DND-41 (cell line): Measurements from ENCODE around the gene C10orf95.

Source experiments
- CTCF ChIP-seq: IDR thresholded peaks from 2 replicates; pipeline ENCODE4 v1.5.1; 2012; ENCODE audit warnings: borderline replicate concordance, low read length, moderate library complexity, mild to moderate bottlenecking; ENCODE audit not compliant: poor library complexity, severe bottlenecking; ENCODE audit errors: extremely low read depth
- EZH2 ChIP-seq: IDR thresholded peaks from 3 replicates; pipeline ENCODE4 v1.6.1; 2012; ENCODE audit warnings: borderline replicate concordance, low read depth, mild to moderate bottlenecking, moderate library complexity, low read length, inconsistent platforms; ENCODE audit not compliant: severe bottlenecking

GRCh38 chr10:102416283-102416682, 35.1 kb downstream of the C10orf95 start:
- TF ChIP-seq CTCF (no peak), EZH2 (no peak)
